HG03558 (cell line): Measurements from ENCODE around the gene ARFGAP1.

Source experiments
- ATAC-seq: cut with Tn5 transposase; IDR thresholded peaks from one replicate; pipeline ENCODE4 v1.9.1; 2021; ENCODE audit warnings: moderate number of reproducible peaks; ENCODE audit not compliant: unreplicated experiment; ENCODE audit errors: extremely low read depth

The ARFGAP1 gene

DNA sequence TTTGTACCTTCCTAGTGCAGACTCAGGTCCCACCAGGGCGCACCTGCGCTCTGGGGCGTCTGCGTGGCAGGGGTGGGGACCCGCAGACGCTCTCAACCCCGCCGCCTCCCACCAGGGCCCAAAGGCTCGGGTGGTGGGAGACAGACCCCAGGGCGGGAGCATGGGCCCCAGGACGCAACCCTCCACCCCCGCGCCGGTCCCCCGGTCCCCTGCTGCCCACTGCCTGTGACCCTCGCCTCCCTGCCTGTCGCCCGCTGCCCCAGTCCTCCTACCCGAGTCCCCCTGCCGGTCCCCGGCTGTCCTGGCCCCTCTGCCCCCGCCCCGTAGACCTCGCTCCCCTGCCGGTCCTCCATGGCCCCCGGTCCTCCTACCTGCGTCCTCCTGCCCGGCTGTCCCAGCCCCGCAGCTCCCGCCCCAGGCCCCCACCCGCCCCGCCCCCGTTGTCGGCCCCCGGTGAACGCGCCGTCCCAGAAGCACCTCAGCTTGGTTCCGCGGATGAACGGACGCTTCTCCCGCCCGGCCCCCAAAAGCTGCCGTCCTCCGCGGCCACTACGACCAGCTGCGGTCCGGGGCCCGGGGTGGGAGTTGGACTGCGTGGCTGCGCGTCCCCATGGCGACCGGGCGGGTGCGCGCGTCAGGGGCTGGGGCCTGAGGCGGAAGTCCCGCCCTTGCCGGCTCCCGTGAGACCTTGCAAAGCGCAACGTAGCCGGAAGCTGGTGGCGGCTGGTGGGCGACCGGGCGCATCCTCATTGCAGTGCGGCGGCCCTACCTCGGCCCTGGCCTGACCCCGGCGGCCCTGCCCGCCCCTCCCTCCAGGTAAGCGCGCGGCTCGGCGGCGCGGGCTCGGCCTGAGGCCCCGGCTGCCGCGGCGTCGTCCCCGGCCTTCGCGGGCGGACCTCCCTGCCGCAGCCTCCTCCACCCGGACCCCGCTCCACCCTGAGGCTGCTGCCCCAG is at the start of gene ARFGAP1:
ARFGAP1 (plus strand) TSS at position 709 of the 954 bp plus-strand sequence. CDS start 2,768 bp downstream, outside the sequence.
- ATAC-seq = peak; percentile 79

DNA sequence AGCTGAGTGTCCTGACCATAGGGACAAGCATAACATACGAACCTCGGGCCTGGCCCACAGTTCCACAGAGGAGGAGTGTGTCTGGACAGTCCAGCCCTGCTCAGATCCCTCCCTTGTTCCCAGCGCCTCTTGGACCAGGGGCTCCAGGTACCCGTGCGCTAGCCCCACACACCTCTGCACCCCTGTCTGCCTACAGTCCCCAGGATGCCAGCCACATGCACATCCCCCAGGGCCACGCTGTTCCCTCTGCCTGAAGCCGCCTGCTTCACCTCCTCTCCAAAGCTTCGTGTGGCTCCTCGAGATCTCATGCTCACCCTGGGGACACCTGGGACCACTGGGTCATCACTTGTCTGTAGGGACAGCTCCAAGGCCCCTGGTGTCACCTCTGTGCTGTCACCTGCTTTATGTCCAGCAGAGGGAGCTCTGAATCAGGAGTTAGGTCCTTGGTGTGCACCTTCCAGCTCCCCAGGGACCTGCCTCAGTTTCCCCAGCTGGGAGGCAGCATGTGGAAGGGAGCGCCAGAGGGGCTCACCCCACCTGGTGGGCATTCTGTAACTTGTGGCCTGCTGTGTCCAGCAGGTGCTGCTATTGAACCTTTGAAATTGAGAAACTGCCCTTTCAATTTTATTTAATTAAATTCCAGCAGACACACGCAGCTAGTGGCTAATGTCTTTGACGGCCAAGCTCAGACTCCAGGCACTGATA is 49.3 kb upstream of the ARFGAP1 start:
- ATAC-seq = no peak

DNA sequence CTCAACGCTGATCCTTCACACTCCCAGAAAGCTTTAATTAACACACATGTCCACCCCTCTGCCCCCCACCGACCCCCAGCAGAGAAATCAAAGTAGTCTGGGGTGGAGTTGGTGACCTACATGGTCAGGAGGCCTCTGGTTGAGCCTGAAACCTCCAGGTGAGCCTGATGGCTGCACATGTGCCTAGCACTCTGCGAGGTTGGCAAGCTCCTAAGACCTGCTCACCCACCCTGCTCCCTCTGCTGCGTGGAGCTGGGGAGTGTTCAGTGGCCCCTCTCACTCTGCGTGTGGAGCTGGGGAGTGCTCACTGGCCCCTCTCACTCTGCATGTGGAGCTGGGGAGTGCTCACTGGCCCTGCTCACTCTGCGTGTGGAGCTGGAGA is 48.8 kb upstream of the ARFGAP1 start:
- no peak for ATAC-seq

DNA sequence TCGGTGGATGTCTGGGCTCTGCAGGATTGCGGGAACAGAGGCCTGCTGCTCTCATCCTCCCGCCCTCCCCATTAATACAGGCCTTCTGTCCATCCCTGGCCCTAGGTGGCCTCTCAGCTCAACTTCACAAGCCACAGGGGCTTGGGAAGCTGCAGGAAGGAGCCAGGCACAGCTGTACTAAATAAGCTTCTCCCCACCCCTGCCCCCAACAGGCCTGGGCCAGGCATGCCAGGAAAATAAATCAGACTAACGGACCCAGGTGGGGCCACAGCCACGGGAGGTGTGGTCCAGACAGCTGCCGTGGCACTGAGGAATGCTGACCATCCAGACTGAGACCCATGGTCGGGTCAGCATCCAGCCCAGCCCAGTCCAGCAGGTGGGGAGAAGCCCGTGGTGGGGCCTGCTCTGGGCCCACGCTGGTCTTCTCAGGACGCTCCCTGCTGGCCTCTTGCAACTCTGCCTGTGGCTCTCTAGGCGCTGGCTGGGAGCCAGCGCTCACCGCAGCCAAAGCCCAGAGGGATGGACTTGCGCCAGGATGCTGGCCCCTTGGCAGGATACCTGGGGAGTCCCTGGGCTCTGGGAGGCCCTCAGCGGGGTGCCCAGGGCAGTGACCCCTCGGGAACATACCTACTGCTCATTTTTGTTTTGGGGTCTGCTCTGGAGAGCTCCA is 48.1 kb upstream of the ARFGAP1 start:
- ATAC-seq = no peak

- ATAC-seq = no peak
Measured at GRCh38 chr20:63225082-63225454, 47.5 kb upstream of the ARFGAP1 start.

DNA sequence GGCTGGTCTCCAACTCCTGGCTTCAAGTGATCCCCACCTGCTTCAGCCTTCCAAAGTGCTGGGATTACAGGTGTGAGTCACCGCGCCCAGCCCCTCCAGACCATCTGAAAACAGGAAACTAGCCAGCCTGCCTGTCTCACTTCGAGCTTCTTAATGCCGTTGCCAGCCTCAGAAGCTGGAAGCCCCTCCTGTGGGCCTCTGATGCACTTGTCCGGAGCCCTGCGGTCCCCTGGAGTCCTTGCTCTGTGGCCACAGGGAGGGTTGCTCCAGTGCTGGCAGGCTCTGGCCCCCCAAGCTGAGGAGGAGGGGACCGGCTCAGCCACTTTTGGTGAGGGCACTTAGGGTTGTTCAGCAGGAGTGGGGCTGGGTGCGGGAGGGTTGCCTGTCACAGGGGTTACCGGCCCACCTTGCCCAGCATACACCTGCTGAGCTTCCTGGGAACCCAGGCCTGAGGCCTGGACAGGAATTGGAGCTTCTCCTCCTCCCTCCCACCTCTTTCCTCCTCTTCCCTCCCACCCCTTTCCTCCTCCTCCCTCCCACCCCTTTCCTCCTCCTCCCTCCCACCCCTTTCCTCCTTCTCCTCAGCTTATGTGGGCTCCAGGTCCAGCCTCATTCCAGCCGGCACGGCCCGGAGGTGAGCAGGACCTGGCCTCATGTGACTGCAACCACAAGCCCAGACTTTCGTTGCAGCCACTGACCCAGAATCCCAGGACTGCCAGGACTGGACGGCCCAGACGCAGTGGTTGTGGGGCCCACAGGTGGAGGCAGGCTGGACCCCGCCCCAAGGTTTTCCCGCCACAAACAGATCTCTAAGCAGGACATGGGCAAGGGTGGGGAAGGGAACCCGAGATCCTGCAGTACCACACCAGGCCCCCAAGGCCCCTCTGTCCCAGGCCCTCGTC is 46.3 kb upstream of the ARFGAP1 start:
- no peak for ATAC-seq

DNA sequence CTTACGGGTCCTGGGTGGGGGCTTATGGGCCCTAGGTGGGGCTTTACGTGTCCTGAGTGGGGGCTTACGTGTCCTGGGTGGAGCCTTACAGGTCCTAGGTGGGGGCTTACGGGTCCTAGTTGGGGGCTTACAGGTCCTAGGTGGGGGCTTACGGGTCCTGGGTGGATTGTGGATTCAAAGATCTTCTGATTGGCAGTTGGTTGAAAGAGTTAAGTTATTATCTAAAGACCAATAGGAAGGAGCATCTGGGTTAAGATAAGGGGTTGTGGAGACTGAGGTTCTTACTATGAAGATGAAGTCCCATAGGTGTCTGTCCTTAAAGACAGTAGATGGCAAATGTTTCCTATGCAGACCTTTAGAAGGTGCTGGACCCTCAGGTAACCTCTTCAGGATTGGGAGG is 45.4 kb upstream of the ARFGAP1 start:
- ATAC-seq = no peak

GRCh38 chr20:63228806-63229205 is 43.8 kb upstream of the ARFGAP1 start:
- ATAC-seq = no peak

DNA sequence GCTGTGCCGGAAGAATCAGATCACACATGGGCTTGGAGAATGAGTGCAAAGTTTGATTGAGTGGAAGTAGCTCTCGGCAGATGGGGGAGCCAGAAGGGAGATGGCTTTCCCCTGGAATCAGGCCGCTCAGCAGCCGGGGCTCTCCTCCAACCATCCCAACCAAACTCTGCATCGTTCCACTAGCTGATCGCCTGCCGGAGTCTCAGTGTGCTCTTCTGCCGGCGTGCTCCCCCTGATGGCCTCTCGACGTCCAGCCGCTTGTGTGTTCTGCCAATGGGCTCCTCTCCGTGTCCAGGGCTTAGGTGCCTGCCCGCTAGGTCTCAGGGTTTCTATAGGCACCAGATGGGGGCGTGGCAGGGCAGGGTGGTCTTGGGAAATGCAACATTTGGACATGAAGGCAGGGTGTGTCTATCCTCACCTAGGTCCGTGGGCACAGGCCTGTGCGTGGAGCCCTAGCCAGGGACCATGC is 41.8 kb upstream of the ARFGAP1 start:
- no peak for ATAC-seq

DNA sequence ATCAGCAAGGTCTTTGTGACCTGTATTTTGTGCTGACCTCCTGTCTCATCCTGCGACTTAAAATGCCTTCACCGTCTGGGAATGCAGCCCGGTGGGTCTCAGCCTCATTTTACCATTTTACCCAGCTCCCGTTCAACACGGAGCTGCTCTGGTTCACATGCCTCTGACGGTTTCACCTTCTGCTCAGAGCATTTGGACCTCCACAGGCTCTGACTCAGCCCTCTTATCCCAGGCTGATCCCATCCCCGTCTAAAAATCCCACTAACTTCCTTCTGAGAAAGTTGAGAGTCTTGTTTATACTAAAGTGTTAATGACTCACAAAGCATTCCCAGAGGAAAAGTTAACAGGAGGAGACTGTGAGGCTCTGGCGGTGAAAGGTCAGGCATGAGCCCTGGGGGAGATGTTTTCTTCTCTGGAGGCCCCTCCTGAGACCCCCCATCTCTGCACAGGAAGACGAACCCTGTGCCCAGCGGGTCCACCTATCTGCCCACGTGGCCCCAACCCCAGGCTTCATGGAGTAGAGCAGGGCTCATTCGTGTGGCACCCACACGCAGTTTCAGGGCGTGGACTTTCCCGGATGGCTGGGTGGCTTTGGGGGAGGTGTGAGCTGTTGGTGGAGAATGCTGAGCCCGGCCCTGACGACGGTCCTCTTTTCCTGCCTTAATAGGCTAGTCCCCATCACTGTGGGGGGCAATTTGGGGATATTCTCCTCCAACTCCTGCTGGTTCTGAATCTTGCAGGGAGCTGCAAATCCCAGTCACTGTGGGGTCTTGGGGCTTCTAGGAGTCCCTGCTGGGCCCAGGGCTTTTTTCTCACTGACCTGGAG is 40.2 kb upstream of the ARFGAP1 start:
- no peak for ATAC-seq

GRCh38 chr20:63233061-63233344 is 39.6 kb upstream of the ARFGAP1 start:
- ATAC-seq = no peak

DNA sequence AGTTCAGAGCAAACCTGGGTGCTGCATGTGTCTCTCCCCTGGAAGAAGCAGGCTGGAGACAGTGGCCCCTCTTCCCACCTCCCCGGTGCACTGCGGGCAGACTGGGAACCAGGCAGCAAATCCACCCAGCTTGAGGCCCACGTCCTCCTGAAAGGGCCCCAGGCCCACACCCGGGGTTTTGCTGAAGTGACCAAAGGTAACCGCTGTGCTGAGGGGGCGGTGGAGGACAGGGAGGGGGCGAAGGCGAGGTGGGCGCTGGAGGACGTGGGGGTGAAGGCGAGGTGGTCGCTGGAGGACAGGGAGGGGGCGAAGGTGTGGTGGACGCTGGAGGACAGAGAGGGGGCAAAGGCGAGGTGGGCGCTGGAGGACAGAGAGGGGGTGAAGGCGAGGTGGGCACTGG is 38.7 kb upstream of the ARFGAP1 start:
- no peak for ATAC-seq

DNA sequence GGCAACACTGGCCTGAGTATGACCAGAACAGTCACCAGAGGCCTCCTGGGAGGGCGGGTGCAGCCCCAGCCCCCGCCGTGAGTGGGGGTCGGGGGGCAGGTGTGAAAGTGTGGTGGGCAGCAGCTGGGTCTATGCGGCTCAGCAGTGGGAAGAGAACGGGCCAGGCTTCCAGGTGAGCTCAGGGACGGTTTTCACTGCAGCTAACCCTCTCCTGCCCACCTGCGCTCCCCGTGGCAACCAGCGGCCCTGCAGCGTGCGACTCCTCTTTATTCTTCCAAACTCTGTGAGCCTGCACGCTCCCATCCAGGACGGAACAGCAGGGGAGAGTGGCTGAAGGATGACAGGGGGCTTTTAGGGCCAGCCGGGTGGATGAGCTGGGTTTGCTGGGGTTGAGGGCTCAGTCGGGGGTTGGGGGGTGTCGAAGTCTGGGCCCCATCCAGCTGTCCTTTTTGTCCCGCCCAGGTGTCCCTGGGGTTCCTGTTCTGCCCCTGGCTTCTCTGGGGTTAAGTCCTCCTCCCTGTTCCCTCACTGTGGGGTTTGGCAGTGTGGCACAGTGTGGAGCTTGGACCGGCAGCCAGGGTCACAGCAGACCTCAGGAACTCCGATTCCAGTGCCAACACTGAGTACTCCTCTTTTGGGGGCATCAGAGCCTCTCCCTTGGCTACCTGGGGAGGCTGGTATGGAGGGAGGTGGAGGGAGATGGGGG is 37.8 kb upstream of the ARFGAP1 start:
- ATAC-seq = no peak

DNA sequence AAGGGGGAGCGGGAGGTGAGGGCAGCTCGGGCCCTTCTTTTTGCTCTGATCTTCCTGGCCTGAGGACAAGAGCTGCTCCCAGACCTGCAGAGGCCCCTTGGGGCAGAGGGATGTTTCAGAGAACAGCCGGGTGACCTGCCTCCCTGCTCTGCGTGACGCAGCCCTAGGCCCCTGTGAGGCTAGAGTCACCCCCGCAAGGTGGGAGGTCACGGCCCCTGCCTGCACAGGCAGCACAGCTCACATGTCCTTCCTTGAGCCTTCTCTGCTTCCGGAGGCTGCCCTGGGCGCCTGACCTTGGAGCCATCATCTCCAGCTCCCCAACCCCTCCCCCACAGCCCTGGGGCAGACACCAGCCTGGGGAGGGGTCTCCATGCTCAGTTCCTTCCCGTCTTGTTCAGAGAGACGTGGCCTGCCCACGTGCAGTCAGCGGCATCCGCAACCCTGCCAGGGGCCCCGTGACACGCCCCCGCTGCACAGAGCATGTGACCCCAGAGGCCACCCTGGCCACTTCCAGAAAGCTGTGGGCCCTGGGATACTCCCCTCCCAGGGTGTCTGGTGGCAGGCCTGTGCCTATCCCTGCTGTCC is 37.1 kb upstream of the ARFGAP1 start, which contains the start of gene BIRC7:
BIRC7 (plus strand) TSS at position 507 of the 585 bp plus-strand sequence. CDS start 192 bp downstream, outside the sequence.
- ATAC-seq = no peak

- ATAC-seq = no peak
Measured at GRCh38 chr20:63236116-63236837, 36.3 kb upstream of the ARFGAP1 start.

GRCh38 chr20:63238031-63238430 is 34.6 kb upstream of the ARFGAP1 start:
- ATAC-seq = no peak

DNA sequence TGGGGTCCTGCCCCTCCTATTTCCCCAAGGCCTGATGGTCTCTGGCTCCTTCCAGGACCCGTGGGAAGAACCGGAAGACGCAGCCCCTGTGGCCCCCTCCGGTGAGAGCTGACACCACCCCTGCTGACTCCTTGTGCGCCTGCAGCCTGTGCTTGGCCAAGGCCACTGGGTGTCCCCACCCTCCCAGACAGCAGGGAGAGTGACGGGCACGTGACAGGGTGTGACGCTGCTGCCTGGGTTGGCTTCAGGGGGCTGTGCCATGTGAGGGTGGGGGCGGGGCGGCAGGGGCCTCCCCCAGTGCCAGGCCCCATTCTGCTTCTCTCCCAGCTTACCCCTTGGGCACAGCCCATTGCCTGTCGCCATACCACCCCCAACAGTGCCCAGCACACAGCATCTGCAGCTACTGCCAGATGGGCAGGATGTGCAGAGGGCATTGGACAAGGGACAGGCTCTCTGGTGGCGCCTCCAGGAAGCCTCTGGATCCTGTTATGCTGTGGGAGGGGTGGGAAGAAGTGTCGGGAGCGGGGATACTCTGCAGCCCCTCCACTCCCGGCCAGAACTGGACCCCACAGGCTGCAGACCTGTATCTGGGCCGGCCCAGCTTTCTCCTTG is 34.0 kb upstream of the ARFGAP1 start:
- ATAC-seq = no peak
